GM23338 (cell line): Measurements from ENCODE around the gene HLA-DMB. TPM values are rescaled to one million over a fixed set of nuclear protein-coding genes. Genes with fewer than 3 reads are reported as not detected.

ENCODE experiments used
- ATAC-seq: fragments of 200-7000 bp; cut with Tn5 transposase; 3 replicates; pipeline ENCODE4 v1.9.1; 2020
- DNase-seq: peaks from one replicate; pipeline ENCODE4 v3.0.0-alpha.2; 2015; ENCODE audit warnings: low spot score
- H2AFZ ChIP-seq: fragments of 200-600 bp; sonication (generic); 2 replicates; pipeline ENCODE4 v1.8.0; 2016; ENCODE audit warnings: antibody characterized with exemption, mild to moderate bottlenecking, moderate library complexity
- H3F3A ChIP-seq: fragments of 200-600 bp; sonication (generic); replicated peaks from 2 replicates; pipeline ENCODE4 v1.8.0; 2017; ENCODE audit warnings: antibody characterized with exemption, mixed run types, low read depth
- H3K27ac ChIP-seq: fragments of 200-600 bp; sonication (generic); 2 replicates; pipeline ENCODE4 v1.6.1; 2016; ENCODE audit warnings: low read depth
- H3K27me3 ChIP-seq: fragments of 200-600 bp; sonication (generic); 2 replicates; pipeline ENCODE4 v1.8.0; 2016; ENCODE audit warnings: mild to moderate bottlenecking, mixed run types, moderate library complexity; ENCODE audit not compliant: insufficient read depth
- H3K36me3 ChIP-seq: fragments of 200-600 bp; sonication (generic); 2 replicates; pipeline ENCODE4 v1.8.0; 2016; ENCODE audit warnings: mild to moderate bottlenecking; ENCODE audit not compliant: insufficient read depth
- H3K4me1 ChIP-seq: fragments of 200-600 bp; sonication (generic); 2 replicates; pipeline ENCODE4 v1.8.0; 2016; ENCODE audit warnings: mild to moderate bottlenecking, moderate library complexity; ENCODE audit not compliant: insufficient read depth
- H3K4me2 ChIP-seq: fragments of 200-600 bp; sonication (generic); 2 replicates; pipeline ENCODE4 v1.7.1; 2017; ENCODE audit warnings: mixed run types
- H3K4me3 ChIP-seq: fragments of 200-600 bp; sonication (generic); 2 replicates; pipeline ENCODE4 v1.6.1; 2016; ENCODE audit warnings: mixed run types
- H3K79me2 ChIP-seq: fragments of 200-600 bp; sonication (generic); replicated peaks from 2 replicates; pipeline ENCODE4 v1.8.0; 2017; ENCODE audit warnings: mild to moderate bottlenecking; ENCODE audit not compliant: insufficient read depth
- H3K9me2 ChIP-seq: fragments of 200-600 bp; sonication (generic); 2 replicates; pipeline ENCODE4 v1.8.0; 2017; ENCODE audit not compliant: insufficient read depth
- H4K20me1 ChIP-seq: fragments of 200-600 bp; sonication (generic); replicated peaks from 2 replicates; pipeline ENCODE4 v1.8.0; 2017; ENCODE audit warnings: mild to moderate bottlenecking; ENCODE audit not compliant: insufficient read depth
- H3K27ac Mint-ChIP-seq: 2 replicates; pipeline ENCODE4 v1.8.0; 2020; ENCODE audit warnings: inconsistent platforms, mild to moderate bottlenecking, moderate library complexity, mixed read lengths
- H3K27me3 Mint-ChIP-seq: 3 replicates; pipeline ENCODE4 v1.8.0; 2022; ENCODE audit warnings: low read depth, mild to moderate bottlenecking, moderate library complexity, mixed read lengths, inconsistent platforms; ENCODE audit not compliant: insufficient read depth, poor library complexity
- H3K36me3 Mint-ChIP-seq: 3 replicates; pipeline ENCODE4 v1.8.0; 2021; ENCODE audit warnings: low read depth, mild to moderate bottlenecking, inconsistent platforms, moderate library complexity, mixed read lengths
- H3K4me1 Mint-ChIP-seq: 3 replicates; pipeline ENCODE4 v1.8.0; 2020; ENCODE audit warnings: mild to moderate bottlenecking, inconsistent platforms, mixed read lengths
- H3K4me3 Mint-ChIP-seq: 3 replicates; pipeline ENCODE4 v1.8.0; 2021; ENCODE audit warnings: moderate library complexity, mild to moderate bottlenecking, inconsistent platforms, mixed read lengths
- H3K9me3 Mint-ChIP-seq: 3 replicates; pipeline ENCODE4 v1.8.0; 2020; ENCODE audit warnings: moderate library complexity, mild to moderate bottlenecking, inconsistent platforms, mixed read lengths
- CTCF ChIP-seq, 2 experiments: fragments of 200-600 bp in 1 of 2; sonication (generic) in 1 of 2; conservative IDR thresholded peaks; 2 replicates each; pipeline versions ENCODE4 v1.5.1 to v1.6.1; 2016 to 2017; ENCODE audit warnings: antibody characterized with exemption in 2 of 2, low read depth in 2 of 2, mild to moderate bottlenecking in 2 of 2, moderate library complexity in 1 of 2
- EZH2 ChIP-seq: fragments of 200-600 bp; sonication (generic); IDR thresholded peaks from one replicate; pipeline ENCODE4 v1.8.0; 2017; ENCODE audit warnings: antibody characterized with exemption, mild to moderate bottlenecking, low read depth; ENCODE audit not compliant: unreplicated experiment
- JUNB ChIP-seq: IDR thresholded peaks from one replicate; pipeline ENCODE4 v1.6.1; 2016; ENCODE audit warnings: antibody characterized with exemption; ENCODE audit not compliant: unreplicated experiment
- NANOG ChIP-seq: IDR thresholded peaks from 2 replicates; pipeline ENCODE4 v1.6.1; 2016; ENCODE audit warnings: antibody characterized with exemption, borderline replicate concordance
- POLR2AphosphoS5 ChIP-seq: IDR thresholded peaks from 2 replicates; pipeline ENCODE4 v1.6.1; 2016; ENCODE audit warnings: antibody characterized with exemption, low read depth
- STAT1 ChIP-seq: IDR thresholded peaks from one replicate; pipeline ENCODE4 v1.6.1; 2016; ENCODE audit warnings: antibody characterized with exemption; ENCODE audit not compliant: unreplicated experiment
- ZNF331 ChIP-seq: fragments of 250-450 bp; sonication (Bioruptor Pico); IDR thresholded peaks from 2 replicates; pipeline ENCODE4 v1.5.0; 2020; ENCODE audit warnings: low read depth, mild to moderate bottlenecking, moderate library complexity
- ZNF462 ChIP-seq: fragments of 250-450 bp; sonication (Bioruptor Pico); IDR thresholded peaks from 2 replicates; pipeline ENCODE4 v1.5.0; 2020; ENCODE audit warnings: mild to moderate bottlenecking, moderate library complexity
- polyA plus RNA-seq: library from polyadenylated mRNA; unstranded; fragments of >200 nt; fragmentation: Nextera tagmentation; extraction: Ambion mirVana; gene quantifications from 2 replicates; pipeline ENCODE4 v1.2.1, GENCODE V29; 2016
- total RNA-seq: library from RNA; depleted of rRNA; stranded (reverse); fragments of >200 nt; shearing (Covaris generic); gene quantifications from 2 replicates; pipeline ENCODE4 v1.2.3, GENCODE V29; 2014
- TF ChIP-seq, protein P1 (sequence below): IDR thresholded peaks from one replicate; pipeline ENCODE4 v1.6.1; 2018; ENCODE audit warnings: antibody characterized with exemption; ENCODE audit not compliant: unreplicated experiment

Gene HLA-DMB
- total and polyA plus RNA-seq, 2 experiments from 2014 or later = 0.70 to 1.6 TPM

DNA sequence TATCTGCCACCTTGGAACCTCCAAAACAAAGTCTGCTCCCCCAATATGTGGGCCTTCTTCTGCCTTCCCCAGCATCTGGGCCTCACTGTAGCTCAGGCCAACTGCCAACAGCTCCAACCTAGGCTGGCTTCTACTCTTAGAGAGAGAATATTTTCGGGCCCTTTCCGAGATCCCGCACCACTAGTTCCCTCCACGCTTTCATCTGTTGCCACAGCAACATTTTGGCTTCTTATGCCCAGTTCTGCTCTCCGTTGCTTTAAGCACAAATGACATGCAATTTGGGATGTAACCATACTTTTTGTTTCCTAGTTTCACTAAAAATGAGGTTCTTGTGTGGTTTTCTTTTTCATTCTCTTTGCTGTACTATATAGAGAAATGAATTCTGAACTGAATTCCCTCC is 53.2 kb downstream of the HLA-DMB start (continued):
- TF ChIP-seq ZNF462 (no peak), JUNB (no peak), POLR2AphosphoS5 (no peak), NANOG (no peak)
- TF ChIP-seq, protein P1, sequence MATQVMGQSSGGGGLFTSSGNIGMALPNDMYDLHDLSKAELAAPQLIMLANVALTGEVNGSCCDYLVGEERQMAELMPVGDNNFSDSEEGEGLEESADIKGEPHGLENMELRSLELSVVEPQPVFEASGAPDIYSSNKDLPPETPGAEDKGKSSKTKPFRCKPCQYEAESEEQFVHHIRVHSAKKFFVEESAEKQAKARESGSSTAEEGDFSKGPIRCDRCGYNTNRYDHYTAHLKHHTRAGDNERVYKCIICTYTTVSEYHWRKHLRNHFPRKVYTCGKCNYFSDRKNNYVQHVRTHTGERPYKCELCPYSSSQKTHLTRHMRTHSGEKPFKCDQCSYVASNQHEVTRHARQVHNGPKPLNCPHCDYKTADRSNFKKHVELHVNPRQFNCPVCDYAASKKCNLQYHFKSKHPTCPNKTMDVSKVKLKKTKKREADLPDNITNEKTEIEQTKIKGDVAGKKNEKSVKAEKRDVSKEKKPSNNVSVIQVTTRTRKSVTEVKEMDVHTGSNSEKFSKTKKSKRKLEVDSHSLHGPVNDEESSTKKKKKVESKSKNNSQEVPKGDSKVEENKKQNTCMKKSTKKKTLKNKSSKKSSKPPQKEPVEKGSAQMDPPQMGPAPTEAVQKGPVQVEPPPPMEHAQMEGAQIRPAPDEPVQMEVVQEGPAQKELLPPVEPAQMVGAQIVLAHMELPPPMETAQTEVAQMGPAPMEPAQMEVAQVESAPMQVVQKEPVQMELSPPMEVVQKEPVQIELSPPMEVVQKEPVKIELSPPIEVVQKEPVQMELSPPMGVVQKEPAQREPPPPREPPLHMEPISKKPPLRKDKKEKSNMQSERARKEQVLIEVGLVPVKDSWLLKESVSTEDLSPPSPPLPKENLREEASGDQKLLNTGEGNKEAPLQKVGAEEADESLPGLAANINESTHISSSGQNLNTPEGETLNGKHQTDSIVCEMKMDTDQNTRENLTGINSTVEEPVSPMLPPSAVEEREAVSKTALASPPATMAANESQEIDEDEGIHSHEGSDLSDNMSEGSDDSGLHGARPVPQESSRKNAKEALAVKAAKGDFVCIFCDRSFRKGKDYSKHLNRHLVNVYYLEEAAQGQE = no peak

DNA sequence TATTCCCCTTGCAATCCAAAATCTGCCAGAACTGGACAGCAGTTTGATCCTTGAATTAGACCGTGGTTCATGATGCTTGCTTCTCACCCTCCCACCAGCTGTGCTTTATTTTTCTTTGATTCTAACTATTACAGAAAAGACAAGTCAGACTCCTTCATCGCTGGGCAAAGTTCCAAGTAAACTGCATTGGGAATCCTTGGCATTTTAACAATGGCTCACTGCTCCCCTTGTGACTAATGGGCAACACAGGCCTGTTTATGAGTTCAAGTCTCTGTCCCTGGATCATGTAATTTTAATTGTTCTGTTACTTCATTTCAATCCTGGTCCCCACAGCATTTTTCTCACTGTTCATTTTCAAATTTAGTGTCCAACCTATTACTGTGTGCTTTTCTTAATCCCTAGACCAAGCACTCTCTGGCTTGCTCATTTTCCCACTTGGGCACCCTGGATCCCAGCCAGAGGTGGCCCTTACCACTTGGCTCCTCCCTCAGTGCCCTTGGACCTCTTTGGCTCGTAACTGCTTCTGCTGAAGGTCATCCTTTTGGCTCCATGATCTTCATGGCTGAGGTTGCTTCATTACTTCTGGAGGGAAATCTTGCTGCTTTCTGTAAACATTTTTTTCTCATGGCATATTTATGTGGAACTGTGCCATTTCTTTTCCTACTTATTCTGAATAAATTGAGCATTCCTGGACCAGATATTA is 54.0 kb downstream of the HLA-DMB start:
- Histone ChIP-seq H3K4me3 (no peak overlapping the region), H3K36me3 (no peaks in the 10 kb centered on the region), H3K4me2 (no peak overlapping the region), H3K9me2 (no peaks in the 10 kb centered on the region), H3K27me3 (no peaks in the 10 kb centered on the region), H4K20me1 (no peaks in the 10 kb centered on the region), H3K27ac (no peak overlapping the region), H3K79me2 (no peaks in the 10 kb centered on the region), H3K4me1 (no peaks in the 10 kb centered on the region), H3F3A (no peaks in the 10 kb centered on the region), H2AFZ (no peak overlapping the region)
- DNase-seq (no peak), ATAC-seq (no peak)
- no peaks in the 10 kb centered on the region for H3K36me3 Mint-ChIP-seq
- no peak overlapping the region for H3K27ac Mint-ChIP-seq
- H3K4me1 Mint-ChIP-seq = no peaks in the 10 kb centered on the region
- no peak overlapping the region; the same call in 2 of the 3 replicates for H3K4me3 Mint-ChIP-seq
- H3K27me3 Mint-ChIP-seq = peaks cover 4% of the 10 kb centered on the region
- H3K9me3 Mint-ChIP-seq = no peaks in the 10 kb centered on the region
- TF ChIP-seq POLR2AphosphoS5 (no peak), CTCF (conservative IDR thresholded peaks at IDR 0.05; ENCODE audit: low read depth in 2 of 2) (no peak), NANOG (no peak), ZNF331 (CRISPR knock-in tag) (no peak), STAT1 (no peak), EZH2 (no peak)
- TF ChIP-seq, protein P1 = no peak
